Astrocyte (in vitro differentiated cells and primary cell): ENCODE data around the gene CNTNAP4. TPM values are rescaled to one million over a fixed set of nuclear protein-coding genes. Genes with fewer than 3 reads are reported as not detected.

ENCODE experiments used
- DNase-seq: peaks from one replicate; pipeline ENCODE4 v3.0.0-alpha.2; 2010; ENCODE audit warnings: low read depth
- FAIRE-seq: peaks from 2 replicates; lab custom pipeline; 2011; peaks lifted over from hg19 to GRCh38; lab: Jason Lieb, UNC
- H2AFZ ChIP-seq: 2 replicates; pipeline ENCODE4 v1.6.0; 2012; ENCODE audit warnings: low read depth, low read length, inconsistent platforms
- H3K27ac ChIP-seq: 2 replicates; pipeline ENCODE4 v1.5.1; 2011; ENCODE audit warnings: low read depth, low read length, inconsistent platforms
- H3K27me3 ChIP-seq: 2 replicates; pipeline ENCODE4 v1.6.0; 2011; ENCODE audit warnings: low read length, inconsistent platforms; ENCODE audit not compliant: insufficient read depth
- H3K36me3 ChIP-seq: 2 replicates; pipeline ENCODE4 v1.5.1; 2011; ENCODE audit warnings: low read length, inconsistent platforms; ENCODE audit not compliant: insufficient read depth
- H3K4me1 ChIP-seq: 2 replicates; pipeline ENCODE4 v1.5.1; 2011; ENCODE audit warnings: low read length, inconsistent platforms; ENCODE audit not compliant: insufficient read depth
- H3K4me2 ChIP-seq: 2 replicates; pipeline ENCODE4 v1.6.0; 2012; ENCODE audit warnings: low read length, inconsistent platforms
- H3K4me3 ChIP-seq: 2 replicates; pipeline ENCODE4 v1.5.1; 2011; ENCODE audit warnings: low read depth, mild to moderate bottlenecking, low read length, inconsistent platforms; ENCODE audit not compliant: insufficient read depth
- H3K79me2 ChIP-seq: 2 replicates; pipeline ENCODE4 v1.6.0; 2012; ENCODE audit warnings: mild to moderate bottlenecking, low read length, inconsistent platforms; ENCODE audit not compliant: insufficient read depth
- H3K9ac ChIP-seq: 2 replicates; pipeline ENCODE4 v1.6.0; 2012; ENCODE audit warnings: mild to moderate bottlenecking, low read length, inconsistent platforms
- H3K9me3 ChIP-seq: 2 replicates; pipeline ENCODE4 v1.5.1; 2012; ENCODE audit warnings: low read depth, mild to moderate bottlenecking, low read length, inconsistent platforms; ENCODE audit not compliant: insufficient read depth
- H4K20me1 ChIP-seq: 2 replicates; pipeline ENCODE4 v1.6.0; 2012; ENCODE audit warnings: low read length, inconsistent platforms; ENCODE audit not compliant: insufficient read depth
- H3K27ac Mint-ChIP-seq: one replicate; pipeline ENCODE4 v1.8.0; 2021; ENCODE audit warnings: mild to moderate bottlenecking, mixed read lengths; ENCODE audit not compliant: unreplicated experiment
- H3K27me3 Mint-ChIP-seq: one replicate; pipeline ENCODE4 v1.8.0; 2021; ENCODE audit warnings: low read depth, mixed read lengths; ENCODE audit not compliant: unreplicated experiment
- H3K36me3 Mint-ChIP-seq: one replicate; pipeline ENCODE4 v1.8.0; 2021; ENCODE audit warnings: low read depth, mixed read lengths; ENCODE audit not compliant: unreplicated experiment
- H3K4me1 Mint-ChIP-seq: one replicate; pipeline ENCODE4 v1.8.0; 2021; ENCODE audit warnings: low read depth, mixed read lengths; ENCODE audit not compliant: unreplicated experiment
- H3K4me3 Mint-ChIP-seq: one replicate; pipeline ENCODE4 v1.8.0; 2021; ENCODE audit warnings: mild to moderate bottlenecking, moderate library complexity, mixed read lengths; ENCODE audit not compliant: unreplicated experiment
- H3K9me3 Mint-ChIP-seq: one replicate; pipeline ENCODE4 v1.8.0; 2021; ENCODE audit warnings: mild to moderate bottlenecking, mixed read lengths; ENCODE audit not compliant: unreplicated experiment
- CTCF ChIP-seq: IDR thresholded peaks from 2 replicates; pipeline ENCODE4 v1.5.1; 2011; ENCODE audit warnings: low read depth, mild to moderate bottlenecking, inconsistent platforms, low read length, moderate library complexity; ENCODE audit not compliant: insufficient read depth
- EZH2 ChIP-seq: IDR thresholded peaks from 2 replicates; pipeline ENCODE4 v1.6.1; 2012; ENCODE audit warnings: mild to moderate bottlenecking, low read length, inconsistent platforms; ENCODE audit not compliant: insufficient read depth
- total RNA-seq: library from RNA; stranded (reverse); gene quantifications from 2 replicates; pipeline ENCODE4 v1.2.1, GENCODE V29; 2021

The CNTNAP4 gene
- total RNA-seq, 1 donor from 2014 or later: not detected

- no peak overlapping the region for H3K9ac ChIP-seq
- no peaks in the 10 kb centered on the region for H3K36me3 ChIP-seq
- no peak for FAIRE-seq
Observed at GRCh38 chr16:76293980-76294379, 16.8 kb downstream of the CNTNAP4 start.

GRCh38 chr16:76294396-76295214 is 17.4 kb downstream of the CNTNAP4 start:
- H3K4me3 Mint-ChIP-seq: no peak overlapping the region
- no peaks in the 10 kb centered on the region for H4K20me1 ChIP-seq
- DNase-seq (no peak), FAIRE-seq (no peak)
- no peaks in the 10 kb centered on the region for H3K9me3 Mint-ChIP-seq
- TF ChIP-seq CTCF: no peak
- no peak for TF ChIP-seq EZH2
- H3K36me3 Mint-ChIP-seq: no peaks in the 10 kb centered on the region
- H3K27ac Mint-ChIP-seq: no peak overlapping the region
- no peaks in the 10 kb centered on the region for H3K79me2 ChIP-seq
- no peaks in the 10 kb centered on the region for H3K9me3 ChIP-seq
- no peaks in the 10 kb centered on the region for H3K36me3 ChIP-seq
- no peaks in the 10 kb centered on the region for H3K4me1 Mint-ChIP-seq
- no peak overlapping the region for H3K9ac ChIP-seq
- no peaks in the 10 kb centered on the region for H3K27me3 ChIP-seq
- H3K4me1 ChIP-seq: no peaks in the 10 kb centered on the region
- no peak overlapping the region for H2AFZ ChIP-seq
- H3K4me3 ChIP-seq: no peak overlapping the region
- no peak overlapping the region for H3K27ac ChIP-seq
- H3K4me2 ChIP-seq: no peak overlapping the region
- H3K27me3 Mint-ChIP-seq: no peaks in the 10 kb centered on the region

More at GRCh38 chr16:76293980-76294379, 16.8 kb downstream of the CNTNAP4 start:
- H3K79me2 ChIP-seq: no peaks in the 10 kb centered on the region
- no peak overlapping the region for H2AFZ ChIP-seq
- H3K4me3 ChIP-seq: no peak overlapping the region
- H3K9me3 ChIP-seq: no peaks in the 10 kb centered on the region
- Mint-ChIP-seq H3K36me3 (no peaks in the 10 kb centered on the region), H3K27me3 (no peaks in the 10 kb centered on the region), H3K9me3 (no peaks in the 10 kb centered on the region), H3K4me3 (no peak overlapping the region), H3K4me1 (no peaks in the 10 kb centered on the region), H3K27ac (no peak overlapping the region)
- TF ChIP-seq EZH2 (no peak), CTCF (no peak)
- no peaks in the 10 kb centered on the region for H3K4me1 ChIP-seq
- no peak overlapping the region for H3K4me2 ChIP-seq
- H4K20me1 ChIP-seq: no peaks in the 10 kb centered on the region
- no peak for DNase-seq
- no peak overlapping the region for H3K27ac ChIP-seq
- H3K27me3 ChIP-seq: no peaks in the 10 kb centered on the region

GRCh38 chr16:76297941-76298340 is 20.7 kb downstream of the CNTNAP4 start:
- Mint-ChIP-seq H3K4me1 (no peaks in the 10 kb centered on the region), H3K36me3 (no peaks in the 10 kb centered on the region), H3K27me3 (no peaks in the 10 kb centered on the region), H3K27ac (no peak overlapping the region), H3K9me3 (no peaks in the 10 kb centered on the region), H3K4me3 (no peak overlapping the region)
- H3K9ac ChIP-seq: no peak overlapping the region
- no peaks in the 10 kb centered on the region for H3K9me3 ChIP-seq
- FAIRE-seq (no peak), DNase-seq (no peak)
- no peaks in the 10 kb centered on the region for H3K4me1 ChIP-seq
- no peak overlapping the region for H2AFZ ChIP-seq
- TF ChIP-seq CTCF (no peak), EZH2 (no peak)
- H3K4me2 ChIP-seq: no peak overlapping the region
- H3K27me3 ChIP-seq: no peaks in the 10 kb centered on the region
- no peak overlapping the region for H3K27ac ChIP-seq
- H3K4me3 ChIP-seq: no peak overlapping the region
- H3K36me3 ChIP-seq: no peaks in the 10 kb centered on the region
- H3K79me2 ChIP-seq: no peaks in the 10 kb centered on the region
- no peaks in the 10 kb centered on the region for H4K20me1 ChIP-seq
